ENCODE data around the gene TRIM34. TPM values are rescaled to one million over a fixed set of nuclear protein-coding genes. Genes with fewer than 3 reads are reported as not detected.
"Not testable (repeated sequence)": the region's sequence is repeated elsewhere in the genome, so short reads cannot be mapped to it uniquely, and the experiment has no call there.

TRIM34 gene
- total RNA-seq, 2 experiments from 2014 or later = 8.4 to 13.1 TPM

DNA sequence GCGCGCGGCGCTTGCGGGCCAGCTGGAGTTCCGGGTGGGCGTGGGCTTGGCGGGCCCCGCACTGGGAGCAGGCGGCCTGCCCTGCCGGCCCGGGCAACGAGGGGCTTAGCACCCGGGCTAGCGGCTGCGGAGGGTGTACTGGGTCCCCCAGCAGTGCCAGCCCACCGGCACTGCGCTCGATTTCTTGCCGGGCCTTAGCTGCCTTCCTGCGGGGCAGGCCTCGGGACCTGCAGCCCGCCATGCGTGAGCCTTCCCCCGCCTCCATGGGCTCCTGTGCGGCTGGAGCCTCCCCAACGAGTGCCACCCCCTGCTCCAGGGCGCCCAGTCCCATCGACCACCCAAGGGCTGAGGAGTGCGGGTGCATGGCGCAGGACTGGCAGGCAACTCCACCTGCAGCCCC, 34.9 kb upstream of the TRIM34 start:
- POLR2A ChIA-PET; H4K20me1 ChIP-seq (ENCODE audit: insufficient read depth, low read length); BruUV-seq (replicated peaks): not testable (repeated sequence)

DNA sequence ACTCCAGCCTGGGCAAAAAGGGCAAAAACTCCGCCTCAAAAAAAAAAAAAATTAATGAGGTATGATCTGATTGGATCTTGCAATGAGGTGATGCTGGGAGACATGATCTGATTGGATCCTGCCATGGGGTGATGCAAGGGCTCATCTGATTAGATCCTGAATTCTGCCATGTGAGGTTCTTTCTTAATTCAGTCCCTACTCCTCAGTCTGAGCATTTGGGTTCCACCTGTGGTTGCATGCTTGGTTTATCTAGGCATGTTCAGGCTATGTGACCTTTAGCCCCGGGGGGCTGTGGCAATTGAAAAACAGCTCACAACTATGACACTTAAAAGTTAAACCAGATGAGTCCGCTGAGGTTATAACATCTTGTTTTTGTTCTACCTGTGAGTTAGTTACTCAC, 33.2 kb upstream of the TRIM34 start:
- intact Hi-C loops (cut with micrococcal nuclease; ENCODE audit: unreplicated experiment) = no loop called here
- POLR2A ChIA-PET = interaction anchor here (1.0 kb wide), 1 partner anchor 23 kb away, joined by 4 read pairs; no protein-coding TSS in a partner anchor
- Histone ChIP-seq H3K9me3 (ENCODE audit: low read length) (no peaks in the 10 kb centered on the region), H3K27ac (ENCODE audit: low read depth, low read length, poor library complexity, severe bottlenecking) (no peak overlapping the region), H3K4me2 (ENCODE audit: low read length) (no peak overlapping the region), H3K9me2 (ENCODE audit: insufficient read depth, low read length) (no peaks in the 10 kb centered on the region), H3K36me3 (ENCODE audit: insufficient read depth, low read length) (no peaks in the 10 kb centered on the region), H4K20me1 (ENCODE audit: insufficient read depth, low read length) (no peaks in the 10 kb centered on the region), H3K4me1 (ENCODE audit: insufficient read depth, low read length, poor library complexity, severe bottlenecking) (no peaks in the 10 kb centered on the region), H3K4me3 (ENCODE audit: low read depth, low read length, poor library complexity, severe bottlenecking) (no peak overlapping the region), H3K79me2 (ENCODE audit: insufficient read depth, low read depth, low read length) (no peaks in the 10 kb centered on the region), H2AFZ (ENCODE audit: low read length) (no peak overlapping the region)
- DNase-seq (ENCODE audit: low spot score) = no peak
- TF ChIP-seq, protein P1, sequence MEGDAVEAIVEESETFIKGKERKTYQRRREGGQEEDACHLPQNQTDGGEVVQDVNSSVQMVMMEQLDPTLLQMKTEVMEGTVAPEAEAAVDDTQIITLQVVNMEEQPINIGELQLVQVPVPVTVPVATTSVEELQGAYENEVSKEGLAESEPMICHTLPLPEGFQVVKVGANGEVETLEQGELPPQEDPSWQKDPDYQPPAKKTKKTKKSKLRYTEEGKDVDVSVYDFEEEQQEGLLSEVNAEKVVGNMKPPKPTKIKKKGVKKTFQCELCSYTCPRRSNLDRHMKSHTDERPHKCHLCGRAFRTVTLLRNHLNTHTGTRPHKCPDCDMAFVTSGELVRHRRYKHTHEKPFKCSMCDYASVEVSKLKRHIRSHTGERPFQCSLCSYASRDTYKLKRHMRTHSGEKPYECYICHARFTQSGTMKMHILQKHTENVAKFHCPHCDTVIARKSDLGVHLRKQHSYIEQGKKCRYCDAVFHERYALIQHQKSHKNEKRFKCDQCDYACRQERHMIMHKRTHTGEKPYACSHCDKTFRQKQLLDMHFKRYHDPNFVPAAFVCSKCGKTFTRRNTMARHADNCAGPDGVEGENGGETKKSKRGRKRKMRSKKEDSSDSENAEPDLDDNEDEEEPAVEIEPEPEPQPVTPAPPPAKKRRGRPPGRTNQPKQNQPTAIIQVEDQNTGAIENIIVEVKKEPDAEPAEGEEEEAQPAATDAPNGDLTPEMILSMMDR (conservative IDR thresholded peaks at IDR 0.05; ENCODE audit: low read length) = no peak
- TF ChIP-seq EZH2phosphoT487 (IDR thresholded peaks at IDR 0.05; ENCODE audit: borderline replicate concordance, low read depth, low read length) = no peak
- CTCF ChIA-PET (ENCODE audit: unreplicated experiment) = no interaction called here
- BruUV-seq (replicated peaks) = no TSS peak

More for the DNA sequence above, 34.9 kb upstream of the TRIM34 start:
- CTCF ChIA-PET (ENCODE audit: unreplicated experiment); H3K79me2 ChIP-seq (ENCODE audit: insufficient read depth, low read depth, low read length); H3K4me3 ChIP-seq (ENCODE audit: low read depth, low read length, poor library complexity, severe bottlenecking); H2AFZ ChIP-seq (ENCODE audit: low read length); H3K27ac ChIP-seq (ENCODE audit: low read depth, low read length, poor library complexity, severe bottlenecking); H3K4me2 ChIP-seq (ENCODE audit: low read length); H3K36me3 ChIP-seq (ENCODE audit: insufficient read depth, low read length); H3K4me1 ChIP-seq (ENCODE audit: insufficient read depth, low read length, poor library complexity, severe bottlenecking); DNase-seq (ENCODE audit: low spot score); intact Hi-C loops (cut with micrococcal nuclease; ENCODE audit: unreplicated experiment); H3K9me2 ChIP-seq (ENCODE audit: insufficient read depth, low read length); H3K9me3 ChIP-seq (ENCODE audit: low read length): not testable (repeated sequence)

DNA sequence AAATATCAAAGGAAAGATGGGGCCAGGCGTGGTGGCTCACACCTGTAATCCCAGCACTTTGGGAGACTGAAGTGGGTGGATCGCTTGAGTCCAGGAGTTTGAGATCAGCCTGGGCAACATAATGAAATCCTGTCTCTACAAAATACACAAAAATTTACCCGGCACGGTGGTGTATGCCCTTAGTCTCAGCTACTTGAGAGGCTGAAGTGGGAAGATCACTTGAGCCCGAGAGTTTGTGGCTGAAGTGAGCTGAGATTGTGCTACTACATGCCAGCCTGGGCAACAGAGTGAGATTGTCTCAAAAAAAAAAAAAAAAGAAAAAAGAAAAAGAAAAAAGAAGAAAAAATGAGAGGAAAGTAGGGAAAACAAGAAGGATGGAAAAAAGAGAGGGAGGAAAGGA, 32.2 kb upstream of the TRIM34 start:
- H2AFZ ChIP-seq (ENCODE audit: low read length) = no peak overlapping the region
- DNase-seq (ENCODE audit: low spot score) = no peak
- H3K4me3 ChIP-seq (ENCODE audit: low read depth, low read length, poor library complexity, severe bottlenecking) = no peak overlapping the region
- no peaks in the 10 kb centered on the region for H3K4me1 ChIP-seq (ENCODE audit: insufficient read depth, low read length, poor library complexity, severe bottlenecking)
- H3K9me3 ChIP-seq (ENCODE audit: low read length) = no peaks in the 10 kb centered on the region
- intact Hi-C loops (cut with micrococcal nuclease; ENCODE audit: unreplicated experiment) = no loop called here
- ChIA-PET POLR2A (interaction anchor here (0.6 to 1.0 kb wide), 2 partner anchors 24 to 138 kb away, joined by 4 read pairs; no protein-coding TSS in a partner anchor), CTCF (ENCODE audit: unreplicated experiment) (no interaction called here)
- TF ChIP-seq, protein P1 (conservative IDR thresholded peaks at IDR 0.05; ENCODE audit: low read length) = no peak
- no peak for TF ChIP-seq EZH2phosphoT487 (IDR thresholded peaks at IDR 0.05; ENCODE audit: borderline replicate concordance, low read depth, low read length)
- H3K36me3 ChIP-seq (ENCODE audit: insufficient read depth, low read length) = no peaks in the 10 kb centered on the region
- H3K79me2 ChIP-seq (ENCODE audit: insufficient read depth, low read depth, low read length) = no peaks in the 10 kb centered on the region
- H3K4me2 ChIP-seq (ENCODE audit: low read length) = no peak overlapping the region
- H3K27ac ChIP-seq (ENCODE audit: low read depth, low read length, poor library complexity, severe bottlenecking) = no peak overlapping the region
- BruUV-seq (replicated peaks) = no TSS peak
- no peaks in the 10 kb centered on the region for H4K20me1 ChIP-seq (ENCODE audit: insufficient read depth, low read length)
- no peaks in the 10 kb centered on the region for H3K9me2 ChIP-seq (ENCODE audit: insufficient read depth, low read length)

All from OCI-LY7 (cell line).